ENCODE results near the gene EMP3. TPM values are rescaled to one million over a fixed set of nuclear protein-coding genes. Genes with fewer than 3 reads are reported as not detected.
"Not testable (repeated sequence)": the region's sequence is repeated elsewhere in the genome, so short reads cannot be mapped to it uniquely, and the experiment has no call there.

EMP3 gene
- total RNA-seq, 1 experiment from 2014 or later: 67.5 TPM

- no peak for DNase-seq (ENCODE audit: low spot score)
Measured at GRCh38 chr19:48346191-48346590, 20.8 kb downstream of the EMP3 start.

DNA sequence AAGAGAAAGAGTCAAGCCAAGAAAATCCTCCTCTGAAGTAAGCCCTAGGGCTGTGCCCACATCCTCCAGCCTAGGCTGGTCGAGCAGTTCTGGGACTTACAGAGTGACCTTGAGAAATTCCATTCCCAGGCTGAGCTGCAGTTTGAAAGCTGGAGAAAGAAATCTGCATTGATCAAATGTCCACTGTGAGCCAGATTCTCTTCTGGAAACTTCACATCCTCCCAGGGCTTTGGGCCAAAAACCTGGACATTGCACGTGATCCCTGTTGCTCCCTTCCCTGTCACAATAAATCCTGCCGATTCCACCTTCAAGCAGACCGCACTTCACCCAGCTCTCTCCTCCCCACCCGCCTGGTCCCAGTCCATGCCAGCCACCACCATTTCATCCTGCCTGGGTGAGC is 22.7 kb downstream of the EMP3 start:
- DNase-seq (ENCODE audit: low spot score): peak; percentile 51

- no peak for DNase-seq (ENCODE audit: low spot score)
Measured at GRCh38 chr19:48348737-48349136, 23.4 kb downstream of the EMP3 start.

GRCh38 chr19:48350856-48351255 is 25.5 kb downstream of the EMP3 start:
- no peak for DNase-seq (ENCODE audit: low spot score)

DNA sequence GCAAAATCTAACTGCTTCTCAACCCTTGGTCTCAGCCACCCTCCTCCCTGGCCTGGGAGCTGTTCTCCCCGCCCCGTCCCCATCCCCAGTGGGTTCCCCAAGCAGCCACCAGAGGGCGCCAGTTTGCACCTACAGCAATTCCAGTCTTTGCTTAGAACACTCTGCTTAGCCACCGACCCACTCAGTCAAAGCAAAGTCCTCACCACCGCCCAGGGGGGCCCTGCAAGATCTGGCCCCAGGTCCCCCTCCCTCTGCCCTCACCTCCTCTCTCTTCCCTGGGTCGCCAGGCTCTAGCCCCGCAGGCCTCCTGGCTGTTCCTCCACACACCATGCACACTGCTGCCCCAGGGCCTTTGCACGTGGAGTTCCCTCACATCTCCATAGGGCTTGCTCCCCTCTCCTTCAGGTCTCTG is 26.0 kb downstream of the EMP3 start:
- DNase-seq (ENCODE audit: low spot score): no peak

GRCh38 chr19:48353677-48354076 is 28.3 kb downstream of the EMP3 start:
- DNase-seq (ENCODE audit: low spot score): no peak

DNA sequence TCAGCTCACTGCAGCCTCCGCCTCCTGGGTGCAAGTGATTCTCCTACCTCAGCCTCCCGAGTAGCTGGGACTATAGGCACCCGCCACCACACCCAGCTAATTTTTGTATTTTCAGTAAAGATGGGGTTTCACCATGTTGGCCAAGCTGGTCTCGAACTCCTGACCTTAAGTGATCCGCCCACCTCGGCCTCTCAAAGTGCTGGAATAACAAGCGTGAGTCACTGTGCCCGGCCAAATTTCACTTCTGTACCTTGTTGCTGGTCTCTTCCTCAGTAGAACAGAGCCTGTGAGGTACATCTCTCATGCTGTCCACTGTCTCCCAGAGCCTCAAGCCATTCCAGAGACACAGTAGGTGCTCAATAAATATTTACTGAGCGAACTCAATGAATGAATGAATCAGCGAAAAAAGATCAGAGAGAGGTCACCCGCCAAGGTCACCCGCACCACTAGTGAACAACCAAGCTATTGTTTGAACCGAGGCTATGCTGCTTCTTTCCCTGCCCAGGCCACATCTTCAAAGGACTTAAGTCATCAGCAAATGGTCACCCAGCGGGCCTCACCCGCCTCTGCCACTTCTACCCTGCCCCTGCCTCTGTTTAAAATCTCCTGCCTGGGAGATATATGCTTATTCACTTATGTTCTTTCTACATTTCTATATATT is 29.1 kb downstream of the EMP3 start:
- DNase-seq (ENCODE audit: low spot score): peak; percentile 38

GRCh38 chr19:48355365-48355954 is 30.1 kb downstream of the EMP3 start:
- no peak for DNase-seq (ENCODE audit: low spot score)

- DNase-seq (ENCODE audit: low spot score): no peak
Measured at GRCh38 chr19:48359123-48359522, 33.8 kb downstream of the EMP3 start.

DNA sequence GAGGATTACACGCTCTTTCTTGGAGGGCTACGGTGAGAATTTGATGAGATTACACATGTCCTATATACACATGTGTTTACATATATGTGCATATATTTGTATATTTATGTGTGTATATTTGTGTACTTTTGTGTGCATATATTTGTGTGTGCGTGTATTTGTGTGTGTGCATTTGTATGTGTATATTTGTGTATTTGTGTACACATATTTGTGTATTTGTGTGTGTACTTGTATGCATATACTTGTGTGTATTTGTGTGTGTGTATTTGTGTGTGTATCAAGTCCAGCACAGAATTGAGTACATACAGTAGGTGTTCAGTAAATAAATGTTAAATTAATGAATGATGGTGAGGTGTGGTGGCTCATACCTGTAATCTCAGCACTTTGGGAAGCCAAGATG is 36.6 kb downstream of the EMP3 start:
- DNase-seq (ENCODE audit: low spot score): no peak

GRCh38 chr19:48362716-48363499 is 37.6 kb downstream of the EMP3 start:
- peak; percentile 86 for DNase-seq (ENCODE audit: low spot score)

DNA sequence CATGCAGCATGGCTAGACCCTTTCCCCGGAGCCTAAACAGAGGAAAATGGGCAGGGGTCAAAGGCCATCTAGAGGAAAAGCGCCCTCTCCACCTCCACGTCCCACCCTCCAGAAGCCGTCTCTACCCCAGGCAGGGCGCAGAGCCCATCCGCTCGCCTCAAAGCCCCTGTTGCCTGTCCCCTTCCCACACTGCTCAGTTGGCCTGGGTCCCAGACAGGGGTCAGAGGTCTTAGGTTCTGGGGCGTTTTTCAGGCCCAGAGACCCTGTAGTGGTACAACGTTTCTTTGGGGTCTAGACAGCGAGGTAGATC is 38.1 kb downstream of the EMP3 start:
- DNase-seq (ENCODE audit: low spot score): no peak

- DNase-seq (ENCODE audit: low spot score): peak; percentile 96
Measured at GRCh38 chr19:48363810-48364597, 38.7 kb downstream of the EMP3 start, which contains the start of the genes SYNGR4 and TMEM143. TSS of gene SYNGR4 (plus strand) at chr19:48364367. CDS start at chr19:48365843, 1,476 bp downstream. TSS of gene TMEM143 (minus strand) at chr19:48363940. CDS start at chr19:48363920, 20 bp downstream.

DNA sequence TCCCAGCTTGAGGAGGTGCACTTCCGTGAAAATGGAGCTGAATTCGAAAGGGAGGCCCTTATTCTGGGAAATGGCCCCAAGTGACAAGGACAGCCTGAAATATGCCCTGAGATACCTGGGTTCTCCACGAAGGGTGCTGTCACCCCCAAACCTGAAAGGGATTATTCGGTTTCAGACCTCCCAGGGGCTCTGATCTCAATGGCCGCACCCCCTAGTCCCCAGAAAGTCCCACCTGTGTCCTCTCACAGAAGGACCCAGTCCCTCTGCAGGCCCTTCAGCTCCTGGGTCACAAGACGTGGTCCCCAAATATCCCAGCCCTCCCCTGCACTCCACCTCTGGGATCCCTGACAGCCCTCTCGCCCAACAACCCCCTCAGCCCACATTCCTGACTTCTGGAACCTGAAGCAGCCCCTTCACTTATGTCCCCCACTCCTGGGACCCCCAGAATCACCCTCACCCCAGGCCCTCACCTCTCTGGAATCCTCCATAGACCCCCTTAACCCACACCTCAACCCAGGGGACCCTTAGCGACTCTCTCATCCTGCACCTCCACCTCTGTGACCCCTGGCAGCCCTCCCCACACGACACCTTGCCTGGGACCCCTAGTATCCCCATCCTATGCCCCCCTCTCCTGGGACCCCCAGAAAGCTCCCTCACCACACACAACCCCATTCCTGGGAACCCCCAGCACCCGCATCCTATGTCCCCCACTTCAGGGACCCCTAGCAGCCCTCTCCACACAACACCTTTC is 39.4 kb downstream of the EMP3 start:
- no peak for DNase-seq (ENCODE audit: low spot score)

DNA sequence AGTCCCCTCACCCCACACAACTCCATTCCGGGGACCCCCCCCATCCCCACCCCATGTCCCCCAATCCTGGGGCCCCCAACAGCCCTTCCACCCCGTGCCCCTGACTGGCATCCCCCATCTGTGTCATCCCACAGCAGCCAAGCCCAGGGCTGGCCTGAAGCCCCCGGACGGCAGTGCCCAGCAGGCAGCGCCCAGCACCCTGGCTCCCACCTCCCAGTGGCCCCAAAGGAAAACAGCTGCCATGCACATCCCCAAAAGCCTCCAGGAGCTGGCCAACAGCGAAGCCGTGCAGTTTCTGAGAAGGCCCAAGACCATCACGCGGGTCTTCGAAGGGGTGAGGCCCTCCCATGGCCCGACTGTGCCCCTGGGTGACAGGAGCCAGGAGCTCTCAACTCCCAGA is 40.2 kb downstream of the EMP3 start:
- no peak for DNase-seq (ENCODE audit: low spot score)

GRCh38 chr19:48367855-48368254 is 42.5 kb downstream of the EMP3 start:
- DNase-seq (ENCODE audit: low spot score): no peak

DNA sequence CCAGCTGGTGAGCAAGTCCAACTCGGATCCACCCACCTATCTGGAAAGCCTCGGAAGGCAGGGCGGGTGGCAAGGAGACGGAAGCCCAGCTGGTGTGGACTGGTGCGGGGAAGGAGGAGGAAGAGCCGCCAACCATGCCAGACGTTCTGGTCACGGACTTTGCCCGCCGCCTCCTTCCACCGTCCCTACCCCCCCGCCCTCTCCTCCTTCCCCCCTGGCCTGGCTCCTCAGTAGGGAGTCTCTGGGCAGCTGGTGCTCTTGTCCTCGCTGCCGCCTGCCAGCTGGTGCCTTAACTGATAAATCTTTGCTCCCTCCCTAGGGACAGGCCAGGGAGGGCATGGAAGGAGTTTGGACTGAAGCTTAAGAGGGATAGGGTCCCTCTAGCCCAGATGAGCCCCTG is 43.6 kb downstream of the EMP3 start:
- DNase-seq (ENCODE audit: low spot score): no peak

DNA sequence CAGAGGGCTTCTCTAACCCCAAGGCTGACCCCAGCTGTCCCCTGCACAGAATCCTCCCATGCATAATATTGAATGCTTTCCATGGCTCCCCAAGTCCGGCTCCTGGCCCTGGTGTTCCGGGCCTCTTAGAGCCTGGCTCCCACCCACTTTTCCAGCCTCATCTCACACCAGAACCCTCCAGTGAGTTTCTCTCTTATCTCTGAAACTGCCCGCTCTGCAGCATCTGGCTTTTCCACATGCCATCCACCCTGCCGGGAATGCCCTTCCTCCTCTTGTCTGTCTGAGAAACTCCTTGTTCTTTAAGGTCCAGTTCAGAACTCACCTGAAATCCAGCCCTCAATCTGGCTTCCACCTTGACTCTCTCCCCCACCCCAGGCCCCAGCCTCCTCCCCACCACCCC is 45.6 kb downstream of the EMP3 start:
- DNase-seq (ENCODE audit: low spot score): no peak

- DNase-seq (ENCODE audit: low spot score): no peak
Measured at GRCh38 chr19:48371367-48371766, 46.0 kb downstream of the EMP3 start.

DNA sequence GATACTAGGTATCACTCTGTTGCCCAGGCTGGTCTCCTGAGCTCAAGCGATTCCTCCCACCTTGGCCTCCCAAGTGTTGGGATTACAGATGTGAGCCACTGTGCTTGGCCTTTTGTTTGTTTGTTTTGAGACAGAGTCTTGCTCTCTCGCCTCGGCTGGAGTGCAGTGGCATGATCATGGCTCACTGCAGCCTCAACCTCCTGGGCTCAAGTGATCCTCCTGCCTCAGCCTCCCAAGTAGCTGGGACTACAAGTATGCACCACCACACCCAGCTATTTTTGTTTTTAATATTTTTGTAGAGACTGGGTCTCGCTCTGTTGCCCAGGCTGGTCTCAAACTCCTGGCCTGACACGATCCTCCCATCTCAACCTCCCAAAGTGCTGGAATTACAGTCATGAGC is 46.4 kb downstream of the EMP3 start:
- not testable (repeated sequence) for DNase-seq (ENCODE audit: low spot score)

GRCh38 chr19:48372904-48373303 is 47.6 kb downstream of the EMP3 start:
- DNase-seq (ENCODE audit: low spot score): peak; percentile 8

Data from A172 (cell line).